Thymus (tissue), 11 donors: ENCODE data around the gene MTG1. TPM values are rescaled to one million over a fixed set of nuclear protein-coding genes. Genes with fewer than 3 reads are reported as not detected.

Experiments
- DNase-seq, 9 donors: peaks; one replicate each; pipeline ENCODE4 v3.0.0-alpha.2; 2013; ENCODE audit warnings: low spot score in 9 of 9, low read depth in 6 of 9, missing footprints in 1 of 9
- H3K27ac ChIP-seq, 2 donors: one replicate each; pipeline ENCODE4 v1.5.1; 2013; ENCODE audit warnings: control low read depth in 1 of 2, low read depth in 1 of 2, low read length in 1 of 2, mild to moderate bottlenecking in 1 of 2, moderate library complexity in 1 of 2
- H3K27me3 ChIP-seq, 2 donors: one replicate each; pipeline ENCODE4 v1.5.1; 2013; ENCODE audit warnings: low read length in 1 of 2; ENCODE audit not compliant: control insufficient read depth in 2 of 2, insufficient read depth in 1 of 2
- H3K36me3 ChIP-seq, 2 donors: one replicate each; pipeline ENCODE4 v1.5.1; 2013; ENCODE audit warnings: low read length in 1 of 2, mild to moderate bottlenecking in 1 of 2, moderate library complexity in 1 of 2; ENCODE audit not compliant: control insufficient read depth in 2 of 2, insufficient read depth in 2 of 2
- H3K4me1 ChIP-seq, 2 donors: one replicate each; pipeline ENCODE4 v1.5.1; 2013; ENCODE audit warnings: low read length in 2 of 2; ENCODE audit not compliant: control insufficient read depth in 2 of 2, insufficient read depth in 2 of 2
- H3K4me3 ChIP-seq, 2 donors: one replicate each; pipeline ENCODE4 v1.5.1; 2013; ENCODE audit warnings: low read length in 2 of 2, control low read depth in 1 of 2, mild to moderate bottlenecking in 1 of 2
- H3K9me3 ChIP-seq, 2 donors: one replicate each; pipeline ENCODE4 v1.5.1; 2013; ENCODE audit warnings: low read length in 1 of 2, mild to moderate bottlenecking in 1 of 2; ENCODE audit not compliant: control insufficient read depth in 2 of 2, insufficient read depth in 1 of 2
- WGBS: extraction: QIAGEN DNeasy Blood & Tissue Kit; methylation state at CpG from one replicate; pipeline ENCODE4 v1.1.7; 2013; 5-methylcytosine and 5-hydroxymethylcytosine counted together
- polyA plus RNA-seq: library from polyadenylated mRNA; stranded (reverse); fragments of 200-250 nt; gene quantifications from one replicate; pipeline ENCODE4 v1.2.3, GENCODE V29; 2013
- total RNA-seq: library from RNA; stranded (reverse); fragments of 120-200 nt; gene quantifications from one replicate; pipeline ENCODE4 v1.2.4, GENCODE V29; 2013
- donor health status: healthy.

MTG1 gene
- total and polyA plus RNA-seq, 2 donors: 22.7 to 59.4 TPM

GRCh38 chr10:133400624-133401424 lies 6.9 kb downstream of the MTG1 start:
- no peaks in the 10 kb centered on the region for H3K9me3 ChIP-seq
- peaks cover 56 to 70% of the 10 kb centered on the region in 2 donors for H3K36me3 ChIP-seq
- H3K4me1 ChIP-seq: peaks cover 0 to 4% of the 10 kb centered on the region in 2 donors
- 93% methylated on average over 10 of the region's 10 CpGs for WGBS
- no peak for DNase-seq
- peak overlapping the region; percentile 38 to 68 for H3K27ac ChIP-seq
- no peaks in the 10 kb centered on the region for H3K27me3 ChIP-seq
- no peak overlapping the region for H3K4me3 ChIP-seq

DNA sequence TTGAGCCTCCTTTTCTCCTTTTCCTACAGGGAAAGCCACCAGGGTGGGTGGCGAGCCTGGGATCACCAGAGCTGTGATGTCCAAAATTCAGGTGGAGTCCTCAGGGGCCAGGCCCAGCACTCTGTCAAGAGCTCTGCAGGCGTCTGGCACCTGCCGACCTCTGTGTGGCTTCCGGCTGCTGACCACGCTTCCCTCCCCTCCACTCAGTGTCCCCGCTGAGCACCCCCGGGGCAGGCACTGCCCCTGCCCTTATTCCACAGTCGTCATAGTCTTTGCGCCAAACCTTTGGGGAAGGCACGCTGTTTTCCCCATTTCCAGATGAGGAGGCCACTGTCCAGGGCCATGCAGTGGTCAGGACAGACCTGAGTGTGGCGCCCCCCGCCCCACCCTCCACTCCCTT lies 7.5 kb downstream of the MTG1 start:
- no peak for DNase-seq
- 95% methylated on average over 12 of the region's 12 CpGs for WGBS
- Histone ChIP-seq H3K27me3 (no peaks in the 10 kb centered on the region), H3K4me1 (peaks cover 0 to 4% of the 10 kb centered on the region in 2 donors), H3K27ac (peak overlapping the region in 1 of 2 donors; percentile 17), H3K36me3 (peaks cover 53 to 64% of the 10 kb centered on the region in 2 donors), H3K9me3 (no peaks in the 10 kb centered on the region), H3K4me3 (no peak overlapping the region)

DNA sequence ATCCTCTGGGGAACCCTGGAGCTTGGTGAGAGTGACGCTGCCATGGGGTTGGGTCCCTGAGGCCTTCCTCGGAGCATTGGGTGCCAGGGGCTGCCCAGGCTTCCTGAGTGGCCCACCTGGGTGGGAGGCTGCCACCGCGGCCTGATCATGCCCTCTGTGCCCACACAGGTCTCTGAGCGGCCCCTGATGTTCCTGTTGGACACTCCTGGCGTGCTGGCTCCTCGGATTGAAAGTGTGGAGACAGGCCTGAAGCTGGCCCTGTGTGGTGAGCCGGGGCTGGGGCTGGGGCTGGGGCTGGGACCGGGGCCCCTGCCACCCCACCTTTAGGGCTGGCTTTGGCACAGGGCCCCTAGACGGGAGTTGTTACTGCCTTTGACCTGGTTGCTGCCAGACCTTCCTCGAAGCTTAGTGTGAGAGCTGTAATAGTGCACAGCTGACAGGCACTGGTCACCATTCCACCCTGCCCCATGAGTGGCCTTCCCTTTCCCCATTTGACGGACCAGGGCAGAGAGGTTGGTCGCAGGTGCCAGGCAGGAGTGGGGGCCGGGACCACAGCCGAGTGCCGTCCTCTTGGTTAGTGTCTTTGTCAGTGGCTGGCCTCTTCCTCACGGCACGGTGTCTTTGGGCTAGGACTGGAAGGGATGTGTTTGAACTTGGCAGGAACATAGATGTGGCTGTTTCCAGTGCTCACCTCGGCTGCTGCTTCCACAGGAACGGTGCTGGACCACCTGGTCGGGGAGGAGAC lies 8.2 kb downstream of the MTG1 start:
- peaks cover 49 to 60% of the 10 kb centered on the region in 2 donors for H3K36me3 ChIP-seq
- H3K4me1 ChIP-seq: peaks cover 0 to 4% of the 10 kb centered on the region in 2 donors
- no peak overlapping the region for H3K27ac ChIP-seq
- no peak overlapping the region for H3K4me3 ChIP-seq
- no peak for DNase-seq
- H3K27me3 ChIP-seq: no peaks in the 10 kb centered on the region
- WGBS: 98% methylated on average over 21 of the region's 21 CpGs
- H3K9me3 ChIP-seq: no peaks in the 10 kb centered on the region

DNA sequence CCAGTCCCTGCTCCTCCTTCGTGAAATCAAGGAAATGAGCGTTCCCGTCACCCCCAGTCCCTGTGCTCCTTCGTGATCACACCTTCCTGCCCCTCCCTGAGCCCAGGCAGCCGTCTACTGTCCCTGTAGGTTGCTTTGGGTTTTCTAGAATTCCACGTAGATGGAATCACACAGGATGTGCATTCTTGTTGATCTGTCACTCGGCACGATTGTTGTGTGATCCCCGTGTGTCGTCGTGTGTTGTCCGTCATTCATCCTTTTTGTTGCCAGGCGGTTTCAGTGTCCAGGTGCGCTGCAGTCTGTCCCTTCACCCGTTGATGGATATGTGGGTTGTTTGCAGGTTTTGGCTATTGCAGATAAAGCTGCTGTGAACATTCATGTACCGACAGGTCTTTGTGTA lies 9.4 kb downstream of the MTG1 start:
- Histone ChIP-seq H3K27ac (no peak overlapping the region), H3K4me1 (peaks cover 0 to 4% of the 10 kb centered on the region in 2 donors), H3K36me3 (peaks cover 46 to 61% of the 10 kb centered on the region in 2 donors), H3K9me3 (peaks cover 0 to 1% of the 10 kb centered on the region in 2 donors), H3K4me3 (no peak overlapping the region), H3K27me3 (no peaks in the 10 kb centered on the region)
- 88% methylated on average over 16 of the region's 16 CpGs for WGBS
- no peak for DNase-seq

DNA sequence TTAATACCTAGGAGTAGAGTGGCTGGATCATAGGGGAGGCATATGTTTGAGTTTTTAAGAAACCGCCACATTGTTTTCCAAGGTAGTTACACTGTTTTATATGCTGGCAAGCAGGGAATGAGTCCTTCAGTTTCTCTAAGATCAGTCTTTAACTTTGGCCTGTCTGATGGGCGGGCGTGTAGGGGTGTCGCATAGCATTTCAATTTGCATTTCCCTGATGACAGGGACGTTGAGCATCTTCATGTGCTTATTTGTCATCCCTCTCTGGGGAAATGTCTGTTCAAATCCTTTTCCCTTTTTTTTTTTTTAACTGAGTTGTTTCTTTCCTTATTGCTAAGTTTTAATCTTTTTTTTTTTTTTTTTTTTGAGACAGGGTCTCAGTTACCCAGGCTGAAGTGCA lies 9.8 kb downstream of the MTG1 start:
- Histone ChIP-seq H3K9me3 (peaks cover 0 to 1% of the 10 kb centered on the region in 2 donors), H3K27ac (no peak overlapping the region), H3K27me3 (no peaks in the 10 kb centered on the region), H3K4me3 (no peak overlapping the region), H3K4me1 (peaks cover 0 to 4% of the 10 kb centered on the region in 2 donors), H3K36me3 (peaks cover 45 to 61% of the 10 kb centered on the region in 2 donors)
- DNase-seq: no peak
- WGBS: 96% methylated on average over 5 of the region's 5 CpGs

DNA sequence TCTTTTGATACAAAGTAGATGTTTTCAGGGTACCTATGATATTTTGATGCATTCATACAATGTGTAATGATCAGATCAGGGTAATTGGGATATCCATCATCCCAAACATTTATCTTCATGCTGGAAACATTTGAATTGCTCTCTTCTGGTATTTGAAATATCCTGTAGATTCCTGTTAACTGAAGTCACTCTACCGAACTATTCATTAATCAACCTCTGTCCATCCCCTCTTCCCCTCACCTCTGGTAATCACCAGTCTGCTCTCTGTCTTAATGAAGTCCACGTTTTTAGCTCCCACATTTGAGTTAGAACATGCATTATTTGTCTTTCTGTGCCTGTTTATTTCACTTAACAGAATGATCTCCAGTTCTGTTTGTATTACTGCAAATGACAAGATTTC lies 11.3 kb downstream of the MTG1 start:
- H3K4me1 ChIP-seq: peaks cover 0 to 4% of the 10 kb centered on the region in 2 donors
- H3K36me3 ChIP-seq: peaks cover 40 to 65% of the 10 kb centered on the region in 2 donors
- H3K27ac ChIP-seq: no peak overlapping the region
- no peak for DNase-seq
- H3K27me3 ChIP-seq: no peaks in the 10 kb centered on the region
- peaks cover 0 to 1% of the 10 kb centered on the region in 2 donors for H3K9me3 ChIP-seq
- H3K4me3 ChIP-seq: no peak overlapping the region
- 90% methylated on average over 2 of the region's 2 CpGs for WGBS

DNA sequence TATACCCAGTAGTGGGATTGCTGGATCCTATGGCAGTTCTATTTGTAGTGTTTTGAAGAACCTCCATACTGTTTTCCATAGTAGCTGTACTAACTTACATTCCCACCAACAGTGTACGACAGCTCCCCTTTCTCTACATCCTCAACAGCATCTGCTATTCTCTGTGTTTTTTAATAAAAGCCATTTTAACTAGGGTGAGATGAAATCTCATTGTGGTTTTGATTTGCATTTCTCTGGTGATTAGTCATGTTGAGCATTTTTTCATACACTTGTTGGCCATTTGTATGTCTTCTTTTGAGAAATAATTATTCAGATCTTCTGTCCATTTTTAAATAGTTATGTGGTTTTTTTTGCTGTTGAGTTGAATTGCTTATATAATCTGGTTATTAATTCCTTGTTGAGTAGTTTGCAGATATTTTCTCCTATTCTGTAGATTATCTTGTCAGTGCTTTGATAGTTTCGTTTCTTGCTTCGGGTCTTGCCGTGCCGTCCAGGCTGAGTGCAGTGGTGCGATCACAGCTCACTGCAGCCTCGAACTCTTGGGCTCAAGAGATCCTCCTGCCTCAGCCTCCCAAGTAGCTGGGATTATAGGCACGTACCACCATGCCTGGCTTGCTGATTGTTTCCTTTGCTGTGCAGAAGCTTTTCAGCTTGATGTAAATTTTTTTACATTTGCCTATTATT lies 12.0 kb downstream of the MTG1 start:
- H3K4me3 ChIP-seq: no peak overlapping the region
- H3K9me3 ChIP-seq: peaks cover 1 to 3% of the 10 kb centered on the region in 2 donors
- no peak for DNase-seq
- peaks cover 0 to 4% of the 10 kb centered on the region in 2 donors for H3K4me1 ChIP-seq
- 95% methylated on average over 8 of the region's 8 CpGs for WGBS
- H3K36me3 ChIP-seq: peaks cover 39 to 63% of the 10 kb centered on the region in 2 donors
- H3K27ac ChIP-seq: no peak overlapping the region
- H3K27me3 ChIP-seq: no peaks in the 10 kb centered on the region

GRCh38 chr10:133411523-133412380 lies 17.8 kb downstream of the MTG1 start:
- no peak for DNase-seq
- no peak overlapping the region for H3K4me3 ChIP-seq
- no peak overlapping the region for H3K27ac ChIP-seq
- no peaks in the 10 kb centered on the region for H3K4me1 ChIP-seq
- H3K27me3 ChIP-seq: no peaks in the 10 kb centered on the region
- H3K36me3 ChIP-seq: peaks cover 33 to 53% of the 10 kb centered on the region in 2 donors
- peaks cover 5 to 8% of the 10 kb centered on the region in 2 donors for H3K9me3 ChIP-seq
- WGBS: 98% methylated on average over 7 of the region's 7 CpGs
